HL-60/S4 treated with retinoic acid at 250 ng/mL for 4 days and 3 days (cell line): Measurements from ENCODE around the gene SDF2L1.

Source experiments
- in situ Hi-C: fragments of 300-500 bp; cut with MboI; formaldehyde crosslinking; loops from 2 replicates; pipeline ENCODE4 v1.7.0; 2022; ENCODE audit warnings: low sequenced_read_pairs

SDF2L1 gene

GRCh38 chr22:21621025-21621424 is 21.1 kb upstream of the SDF2L1 start:
- in situ Hi-C loops, result no loop called here

DNA sequence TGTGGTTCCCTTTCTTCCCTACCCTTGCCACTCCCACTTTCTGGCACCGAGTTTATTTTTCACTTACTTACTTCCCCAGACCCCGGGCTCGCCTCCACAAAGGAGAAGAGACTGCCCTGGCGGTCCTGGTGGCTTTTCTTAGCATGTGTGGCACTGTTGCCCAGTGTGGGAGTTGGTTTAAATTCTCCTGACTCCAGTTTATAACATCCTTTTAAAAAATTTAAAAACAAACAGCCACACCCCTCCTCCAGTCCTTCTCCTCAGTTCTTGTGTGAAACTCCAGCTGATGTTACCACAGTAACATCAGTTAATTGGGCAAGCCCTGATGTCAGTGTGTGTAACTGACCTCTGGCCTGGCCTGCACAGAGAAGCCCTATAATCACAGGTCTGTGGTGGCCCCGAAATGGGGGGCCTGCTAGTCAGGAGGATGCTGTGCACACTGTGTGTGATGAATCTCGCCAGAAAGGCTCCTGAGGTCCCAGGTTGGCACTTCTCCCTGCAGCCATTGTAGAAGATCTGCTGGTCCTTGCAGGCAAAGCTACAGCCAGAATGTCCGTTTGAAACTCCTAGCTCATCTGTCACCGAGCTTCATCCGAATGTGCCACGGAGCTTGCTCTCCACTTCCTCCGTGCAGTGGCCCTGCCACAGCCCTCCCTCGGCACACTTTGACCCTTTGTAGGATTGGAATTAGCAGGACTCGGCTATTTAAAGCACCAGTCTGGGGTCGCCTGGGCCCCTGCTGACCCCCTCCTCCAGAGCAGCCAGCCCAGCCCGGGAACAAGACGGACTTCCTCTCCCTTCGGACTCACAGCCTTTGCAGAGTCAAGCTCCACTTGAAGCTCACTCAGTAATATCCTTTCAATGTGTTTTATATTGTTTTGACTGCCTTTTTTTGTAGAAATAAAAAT is 19.8 kb upstream of the SDF2L1 start:
- in situ Hi-C loops, result no loop called here

GRCh38 chr22:21622919-21623647 is 19.0 kb upstream of the SDF2L1 start:
- in situ Hi-C loops, result no loop called here

DNA sequence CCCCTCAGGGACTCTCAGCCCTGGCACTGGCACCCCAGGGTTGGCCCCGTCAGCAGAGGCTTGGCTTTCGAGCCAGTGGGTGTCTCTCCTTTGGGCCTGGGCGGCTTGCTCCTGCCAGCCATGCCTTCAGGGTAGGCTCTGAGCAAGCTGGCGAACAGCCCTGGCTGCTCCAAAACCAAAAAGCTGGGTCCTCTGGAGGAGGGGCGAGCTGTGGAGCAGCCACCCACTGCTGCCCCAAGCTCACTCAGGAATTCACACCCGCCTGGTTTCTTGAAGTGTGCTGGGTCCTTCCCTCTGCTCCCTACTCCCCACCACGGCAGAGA is 18.5 kb upstream of the SDF2L1 start:
- in situ Hi-C loops, result no loop called here

- in situ Hi-C loops, result no loop called here
Observed at GRCh38 chr22:21624120-21624879, 17.8 kb upstream of the SDF2L1 start.

DNA sequence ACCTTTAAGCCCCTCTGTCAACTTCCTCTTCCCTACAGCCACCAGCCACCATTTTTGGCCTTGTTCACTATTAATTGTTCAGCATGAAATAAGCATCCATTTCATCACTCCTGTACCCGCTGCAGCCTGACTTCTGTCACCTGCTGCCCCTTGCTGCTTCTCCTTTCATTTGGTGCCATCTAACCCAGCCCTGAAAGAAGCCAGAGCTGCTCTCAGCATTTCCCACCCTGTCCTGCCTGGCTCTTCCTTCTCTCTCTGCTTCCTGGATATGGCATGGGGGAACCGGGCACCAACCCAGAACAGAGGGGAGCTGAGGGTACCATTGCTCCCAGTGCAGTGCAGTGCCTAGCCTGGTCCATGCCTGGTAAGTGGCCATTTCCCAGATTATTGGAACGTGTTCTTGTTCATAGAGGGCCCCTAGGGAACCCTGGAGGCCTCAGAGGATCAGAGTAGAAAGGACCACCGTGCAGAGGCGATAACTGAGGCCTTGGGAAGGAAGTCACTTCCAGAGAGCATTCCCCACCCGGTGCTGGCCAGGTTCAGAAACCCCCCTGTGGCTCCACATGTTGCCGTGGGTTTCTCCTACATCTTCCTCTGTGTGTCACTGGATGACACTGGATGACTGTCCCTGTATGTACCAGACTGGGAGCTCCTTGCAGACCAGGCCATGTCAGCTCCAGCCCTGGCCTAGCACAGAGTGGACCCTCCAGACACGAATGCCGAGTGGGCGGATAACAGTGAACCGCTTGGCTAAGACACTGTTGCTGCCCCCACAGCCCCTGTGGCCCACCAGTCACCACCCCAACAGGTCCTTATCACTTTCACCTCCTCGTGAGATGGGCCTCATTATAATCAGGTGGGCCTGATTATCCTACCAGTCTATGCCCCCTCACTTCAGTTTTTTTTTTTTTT is 17.0 kb upstream of the SDF2L1 start:
- in situ Hi-C loops, result loop anchor here (25.0 kb wide), 1 partner anchor 638 kb away; the partner anchor contains the start of gene LZTR1

- in situ Hi-C loops, result loop anchor here (25.0 kb wide), 1 partner anchor 639 kb away; the partner anchor contains the start of gene LZTR1
Observed at GRCh38 chr22:21626073-21626734, 15.9 kb upstream of the SDF2L1 start.

DNA sequence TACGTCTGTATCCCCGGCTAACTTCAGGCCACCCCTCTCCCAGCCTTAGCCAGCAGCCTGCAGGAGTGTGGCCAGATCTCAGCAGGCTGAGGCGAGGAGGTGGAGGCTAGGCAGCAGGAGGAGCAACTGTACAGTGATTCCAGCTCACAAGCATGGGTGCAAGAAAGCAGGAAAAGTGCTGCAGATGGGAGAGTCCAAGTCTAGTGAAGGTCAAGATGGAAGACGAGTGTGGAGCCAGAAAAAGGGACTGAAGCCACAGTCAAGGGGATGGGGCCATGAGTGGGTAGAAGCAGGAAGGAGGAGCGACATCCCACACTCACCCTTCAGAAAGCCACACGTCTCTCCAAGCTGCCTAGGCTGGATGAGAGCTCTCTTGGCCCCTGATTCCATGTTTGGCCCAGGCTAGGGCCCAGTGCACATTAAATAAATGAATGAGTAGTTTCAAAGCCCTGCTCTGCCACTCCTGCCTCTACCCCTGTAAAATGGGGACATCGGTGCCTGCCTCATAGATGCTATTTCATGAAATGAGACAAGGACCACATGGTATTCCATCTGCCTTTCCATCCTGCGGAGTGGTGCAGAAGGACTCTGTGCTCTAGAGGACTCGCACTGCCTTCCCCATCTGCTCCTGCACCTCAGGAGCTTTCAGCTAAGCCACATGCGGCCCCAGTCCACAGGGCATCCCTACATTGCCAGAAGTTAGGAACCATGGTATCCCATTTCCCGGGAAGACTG is 15.2 kb upstream of the SDF2L1 start:
- in situ Hi-C loops, result loop anchor here (25.0 kb wide), 1 partner anchor 640 kb away; the partner anchor contains the start of gene LZTR1

- in situ Hi-C loops, result loop anchor here (25.0 kb wide), 1 partner anchor 641 kb away; the partner anchor contains the start of gene LZTR1
Observed at GRCh38 chr22:21628386-21629254, 13.5 kb upstream of the SDF2L1 start.

DNA sequence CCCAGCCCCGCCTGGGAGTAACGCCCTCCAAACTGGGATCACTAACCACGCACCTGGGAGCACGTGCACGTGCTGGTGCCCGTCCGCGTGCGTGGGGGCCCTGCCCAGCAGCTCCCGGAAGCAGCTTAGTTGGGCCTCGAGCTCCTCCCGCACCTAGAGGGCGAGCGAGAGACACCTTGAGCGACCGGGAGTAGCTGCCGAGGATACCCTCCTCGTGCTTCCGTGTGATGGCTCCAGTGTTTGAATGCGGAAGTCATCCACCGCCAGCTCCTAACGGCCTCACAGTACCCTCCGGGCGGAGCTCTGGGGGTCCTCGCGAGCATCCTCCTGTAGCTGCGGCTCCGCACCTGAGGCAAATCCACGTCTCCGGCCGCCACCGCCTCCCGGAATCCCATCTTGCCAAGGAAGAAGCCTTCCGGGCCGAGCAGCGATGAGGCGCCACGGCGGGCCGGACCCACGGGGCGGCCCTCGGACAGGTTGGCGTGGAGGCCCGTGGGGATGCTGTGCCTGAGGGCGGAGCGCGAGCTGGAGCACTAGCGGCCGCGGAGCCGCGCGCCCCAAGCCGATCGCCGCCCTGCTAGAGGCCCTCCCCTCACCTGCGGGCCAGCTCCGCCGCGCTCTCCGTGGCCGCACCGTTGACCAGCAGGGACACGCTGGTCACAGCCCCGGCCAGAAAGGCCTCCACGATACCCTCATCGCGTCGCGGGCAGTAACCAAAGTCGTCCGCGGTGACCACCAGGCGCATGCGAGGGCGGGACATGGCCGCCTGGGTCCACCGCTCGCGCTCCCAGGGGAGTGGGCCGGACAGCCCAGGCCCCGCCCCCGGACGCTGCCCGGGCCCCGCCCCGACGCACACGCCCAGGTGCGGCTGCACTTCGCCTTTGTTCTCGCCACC is 12.6 kb upstream of the SDF2L1 start, which contains the start of gene YDJC:
YDJC (minus strand) TSS at position 768 of the 895 bp plus-strand sequence; CDS start at position 760, 8 bp downstream.
- in situ Hi-C loops, result loop anchor here (25.0 kb wide), 1 partner anchor 642 kb away; the partner anchor contains the start of gene LZTR1

DNA sequence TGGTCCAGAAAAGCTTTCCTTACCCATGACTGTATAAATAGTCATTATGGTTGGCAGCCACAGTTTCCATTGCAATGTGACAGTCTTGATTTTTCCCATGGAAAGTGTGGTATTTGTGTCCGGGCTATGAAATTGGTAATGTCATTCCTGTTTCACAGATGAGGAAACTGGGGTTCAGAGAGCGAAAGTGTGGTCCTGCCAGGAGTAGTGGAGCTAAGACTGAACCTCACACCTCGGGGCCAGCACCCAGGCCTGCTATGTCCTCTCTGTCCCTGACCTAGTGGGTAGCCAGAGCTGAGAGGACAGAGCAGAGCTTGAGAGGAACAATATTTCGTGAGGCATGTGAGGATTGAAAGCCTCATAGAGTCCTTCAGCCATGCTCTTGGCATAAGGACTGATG is 11.1 kb upstream of the SDF2L1 start:
- in situ Hi-C loops, result loop anchor here (25.0 kb wide), 1 partner anchor 644 kb away; the partner anchor contains the start of gene LZTR1

DNA sequence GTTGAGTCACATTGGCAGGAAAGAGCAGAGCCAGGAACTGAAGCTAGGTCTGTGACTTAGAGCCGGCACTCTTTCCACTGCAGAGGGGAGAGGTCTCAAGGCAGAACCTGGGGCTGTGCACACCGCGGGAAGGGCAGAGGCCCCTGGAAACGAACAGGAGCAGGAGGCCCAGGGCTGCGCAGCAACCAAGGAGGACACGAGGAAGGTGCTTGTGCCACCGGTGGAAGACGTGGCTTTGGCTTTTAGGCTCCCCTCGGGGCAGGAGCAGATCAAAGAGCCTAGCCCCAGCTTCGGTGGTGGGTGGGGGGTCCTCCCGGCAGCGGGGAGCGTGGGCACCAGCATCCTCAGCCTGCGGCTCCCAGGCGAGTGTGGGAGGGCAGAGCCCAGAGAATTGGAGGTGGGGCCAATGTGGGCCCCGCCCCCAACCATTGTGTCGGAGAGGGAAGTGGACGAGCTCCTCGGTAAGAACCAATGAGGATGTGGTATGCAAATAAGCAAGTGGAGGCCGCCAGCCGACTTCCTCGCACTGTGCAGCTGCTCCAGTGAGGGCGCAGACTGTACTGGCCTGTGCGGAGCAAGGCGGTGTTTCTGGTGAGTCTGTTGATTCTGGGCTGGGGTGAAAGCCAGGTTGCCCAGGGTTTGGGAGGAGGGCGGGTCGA is 9.7 kb upstream of the SDF2L1 start, which contains the start of gene CCDC116:
CCDC116 (plus strand) TSS at position 524 of the 659 bp plus-strand sequence. CDS start 422 bp downstream, outside the sequence.
- in situ Hi-C loops, result loop anchor here (25.0 kb wide), 1 partner anchor 645 kb away; the partner anchor contains the start of gene LZTR1

GRCh38 chr22:21632931-21633330 is 9.2 kb upstream of the SDF2L1 start:
- in situ Hi-C loops, result loop anchor here (25.0 kb wide), 1 partner anchor 646 kb away; the partner anchor contains the start of gene LZTR1

DNA sequence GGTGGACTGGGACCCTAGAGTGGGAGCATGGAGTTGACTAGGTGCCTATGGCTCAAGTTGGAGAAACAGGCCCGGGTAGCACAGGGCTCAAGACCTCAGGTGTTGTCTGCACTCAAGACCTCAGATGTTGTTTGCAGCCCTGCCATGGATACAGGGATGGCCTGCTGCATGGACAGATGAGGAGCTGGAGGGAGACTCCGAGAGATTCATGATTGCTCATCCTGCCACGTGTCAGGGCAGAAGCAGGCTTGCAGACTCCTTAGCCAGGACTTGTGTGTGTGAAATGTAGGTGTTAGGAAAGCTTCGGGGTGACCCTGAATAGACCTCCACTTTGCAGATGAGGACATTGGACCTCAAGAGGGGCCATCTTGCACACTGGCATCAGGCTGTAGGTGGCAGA is 8.6 kb upstream of the SDF2L1 start:
- in situ Hi-C loops, result loop anchor here (25.0 kb wide), 1 partner anchor 646 kb away; the partner anchor contains the start of gene LZTR1

GRCh38 chr22:21634081-21634480 is 8.0 kb upstream of the SDF2L1 start:
- in situ Hi-C loops, result loop anchor here (25.0 kb wide), 1 partner anchor 647 kb away; the partner anchor contains the start of gene LZTR1
